ENCODE measurements around the gene CAST.
"Not testable (repeated sequence)": the region's sequence is repeated elsewhere in the genome, so short reads cannot be mapped to it uniquely, and the experiment has no call there.

Gene CAST

DNA sequence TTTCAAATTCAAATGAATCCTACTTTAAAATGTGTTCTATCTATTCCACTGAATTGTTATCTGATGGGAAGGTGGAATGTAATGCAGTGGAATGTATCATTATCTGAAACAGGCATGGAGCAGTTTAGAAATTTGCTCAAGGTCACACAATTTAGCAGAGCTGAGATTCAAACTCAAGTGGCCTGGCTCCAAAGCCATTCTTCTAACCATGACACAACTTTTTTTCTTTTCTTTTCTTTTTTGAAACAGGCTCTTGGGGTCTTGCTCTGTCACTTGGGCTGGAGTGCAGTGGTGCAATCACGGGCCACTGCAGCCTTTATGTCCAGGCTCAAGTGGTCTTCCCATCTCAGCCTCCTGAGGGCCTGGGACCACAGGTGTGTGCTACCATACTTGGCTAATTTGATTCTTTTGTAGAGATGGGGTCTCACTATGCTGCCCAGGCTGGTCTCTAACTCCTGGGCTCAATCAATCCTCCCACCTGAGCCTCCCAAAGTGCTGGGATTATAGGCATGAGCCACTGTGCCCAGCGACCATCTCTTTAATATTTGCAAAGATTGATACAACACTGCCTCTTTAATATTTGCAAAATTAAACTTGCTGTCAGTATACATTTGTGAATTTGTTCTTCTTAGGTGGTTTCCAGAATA, 50.0 kb downstream of the CAST start:
- DNase-seq (ENCODE audit: low spot score), result no peak

DNA sequence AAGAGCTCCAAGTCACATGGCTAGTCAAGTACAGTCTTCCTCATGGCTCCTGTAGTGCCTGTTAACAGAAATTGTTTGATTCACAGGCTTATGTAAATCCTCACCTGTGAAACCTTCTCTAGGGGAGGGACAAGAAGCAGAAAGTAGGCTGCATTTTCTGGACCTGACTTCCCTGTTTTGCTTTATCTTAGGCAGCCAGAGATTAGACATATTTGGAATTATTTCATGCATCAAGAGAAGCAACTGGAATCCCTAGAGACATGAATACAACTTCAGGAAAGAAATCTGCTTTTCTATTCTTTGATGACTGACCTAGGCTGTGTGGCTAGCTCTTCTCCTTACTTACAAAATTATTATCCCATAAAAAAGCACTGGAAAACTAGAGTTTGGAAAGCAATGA, 52.3 kb downstream of the CAST start:
- no peak for DNase-seq (ENCODE audit: low spot score)

DNA sequence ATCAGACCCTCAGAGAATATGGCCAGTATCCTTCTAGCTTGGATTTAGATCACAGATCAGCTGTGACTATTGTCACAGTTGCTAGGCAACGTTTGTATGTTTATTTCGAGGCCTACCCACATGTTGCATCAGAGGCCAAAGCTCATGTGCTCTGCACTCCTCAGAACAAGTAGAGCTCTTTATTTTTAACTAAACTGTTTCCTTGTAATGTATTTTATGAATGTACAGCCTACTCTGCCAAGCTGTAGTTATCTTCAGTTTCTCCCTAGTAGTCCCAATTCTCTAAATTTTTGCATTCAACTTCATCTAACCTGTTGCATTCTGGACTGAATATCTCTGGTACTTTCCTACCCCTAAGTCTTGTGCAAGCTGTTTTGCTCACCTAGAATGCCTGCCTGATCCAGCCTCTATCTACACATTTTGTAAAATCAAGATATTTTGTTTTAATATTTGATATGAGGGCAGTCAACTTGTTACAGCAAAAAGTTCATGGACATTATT, 52.8 kb downstream of the CAST start:
- DNase-seq (ENCODE audit: low spot score), result peak; percentile 40

DNA sequence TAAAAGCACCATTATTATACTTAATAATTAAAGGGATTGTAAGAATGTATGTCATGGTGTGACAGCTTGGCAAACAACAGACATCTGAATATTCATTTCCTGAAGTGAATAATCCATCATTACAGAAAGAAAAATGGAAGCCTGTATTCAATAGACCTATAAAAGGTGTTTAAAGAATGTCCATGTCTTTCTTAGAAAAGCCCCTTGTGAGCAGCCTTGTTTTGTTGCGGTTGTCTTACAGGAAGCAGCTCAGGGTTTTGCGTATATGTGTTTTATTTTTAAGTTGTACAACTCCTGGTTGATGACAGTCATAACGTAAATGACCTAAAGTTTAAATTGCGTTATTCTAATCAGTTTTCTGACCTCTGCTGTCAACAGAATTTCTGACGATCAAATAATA, 53.8 kb downstream of the CAST start:
- DNase-seq (ENCODE audit: low spot score), result no peak

DNA sequence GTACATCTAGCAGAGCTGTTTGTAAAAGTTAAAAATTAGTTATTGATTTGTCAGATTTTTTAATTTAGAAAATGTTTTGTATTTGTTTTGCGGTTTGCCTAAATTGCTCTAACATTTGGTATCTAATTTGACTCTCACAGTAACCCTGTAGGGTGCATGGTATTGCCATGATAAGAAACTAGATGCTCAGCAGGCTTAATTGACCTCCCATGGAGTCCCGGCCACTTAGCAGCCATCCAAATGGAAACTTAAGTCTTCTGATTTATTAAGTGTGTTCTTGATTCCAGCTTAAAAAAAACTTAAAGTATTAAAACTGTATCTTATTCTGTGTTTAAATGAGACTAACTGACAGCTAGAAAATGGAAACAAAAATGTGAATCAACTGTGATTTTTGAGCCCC, 54.5 kb downstream of the CAST start:
- DNase-seq (ENCODE audit: low spot score), result no peak

DNA sequence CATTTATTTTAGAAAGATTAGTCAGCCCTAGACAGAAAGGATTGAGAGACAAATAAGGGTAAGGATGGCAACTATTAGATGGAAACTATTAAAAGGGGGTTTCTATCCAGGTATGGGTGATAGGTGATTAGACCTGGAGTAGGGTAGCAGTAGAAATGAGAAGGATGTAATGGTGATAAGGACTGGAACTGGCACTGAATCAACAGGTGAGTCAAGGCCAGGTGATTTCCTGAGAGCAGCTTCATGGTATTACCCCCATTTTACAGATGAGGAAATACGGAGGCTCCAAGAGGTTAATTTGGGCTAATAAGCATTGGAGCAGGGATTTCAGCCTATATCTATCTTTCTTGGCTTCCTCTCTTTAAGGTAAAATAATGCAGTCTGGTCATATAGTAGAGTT, 55.7 kb downstream of the CAST start:
- DNase-seq (ENCODE audit: low spot score), result no peak

DNA sequence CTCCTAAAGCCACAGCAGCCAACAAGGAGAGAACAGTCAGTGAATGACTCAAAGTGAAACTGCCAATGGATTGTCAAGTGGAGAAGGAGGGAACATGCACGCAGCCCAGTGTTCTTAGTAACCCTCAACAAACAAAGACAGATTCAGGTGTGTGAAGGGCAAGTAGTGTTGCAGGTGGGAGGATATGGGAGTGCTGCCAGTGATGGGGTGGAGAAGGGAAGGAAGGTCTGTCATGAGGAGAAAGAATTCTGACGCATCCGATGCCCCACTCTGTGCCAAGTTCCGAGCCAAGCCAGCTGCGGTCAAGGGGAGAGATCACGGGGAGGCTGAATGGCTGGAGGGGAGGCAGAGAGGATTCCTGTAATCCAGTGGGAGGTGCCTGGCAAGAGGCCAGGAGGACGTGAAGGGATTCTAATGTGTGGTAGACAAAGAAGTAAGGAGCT, 56.5 kb downstream of the CAST start:
- peak; percentile 32 for DNase-seq (ENCODE audit: low spot score)

DNA sequence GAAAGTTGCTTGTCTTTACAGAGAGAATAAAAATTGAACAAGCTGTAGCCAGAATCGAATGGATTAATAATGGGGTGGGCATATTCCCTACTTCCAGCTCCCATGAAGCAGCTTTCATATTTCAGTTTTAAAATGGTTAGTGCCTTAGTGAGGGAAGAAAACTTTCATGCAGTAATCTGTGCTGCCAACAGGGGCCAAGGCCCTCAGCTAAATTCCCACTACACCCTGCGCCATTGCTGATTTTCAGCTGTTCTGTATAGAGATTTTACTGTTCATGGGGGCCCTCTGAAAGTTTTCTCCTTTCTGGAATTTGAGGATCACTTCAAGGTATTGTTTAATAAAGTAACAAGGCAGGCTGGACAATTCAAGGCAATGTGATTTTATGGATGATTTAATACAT, 58.2 kb downstream of the CAST start:
- DNase-seq (ENCODE audit: low spot score), result no peak

DNA sequence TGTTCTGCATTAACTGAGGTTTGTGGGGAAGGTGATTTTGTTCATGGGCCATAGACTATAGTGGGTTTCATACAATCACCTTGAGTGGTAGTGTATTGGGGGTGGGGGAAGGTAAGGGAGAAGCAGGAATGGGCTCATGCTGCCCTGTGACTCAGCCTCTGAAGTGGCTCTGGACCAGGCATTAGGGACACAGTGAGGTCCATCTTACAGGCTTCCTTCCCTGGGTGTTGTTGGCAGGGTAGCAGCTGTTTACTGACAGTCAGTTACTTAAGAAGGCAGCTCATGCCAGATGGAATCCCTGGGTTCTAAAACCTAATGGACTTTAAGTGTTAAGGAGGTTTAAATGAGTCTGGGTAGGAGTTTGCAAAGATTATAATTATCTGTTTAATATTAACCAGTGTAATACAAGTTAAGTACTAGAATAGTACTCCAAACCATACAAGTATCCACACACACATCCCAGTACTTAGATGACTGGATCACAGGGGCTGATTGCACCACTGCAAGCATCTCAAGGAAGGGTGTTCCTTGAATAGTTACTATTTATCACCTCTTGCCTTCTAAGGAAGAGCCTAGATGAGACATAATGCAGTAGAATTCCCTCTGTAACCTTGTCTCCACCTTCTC, 59.3 kb downstream of the CAST start:
- peak; percentile 31 for DNase-seq (ENCODE audit: low spot score)

DNA sequence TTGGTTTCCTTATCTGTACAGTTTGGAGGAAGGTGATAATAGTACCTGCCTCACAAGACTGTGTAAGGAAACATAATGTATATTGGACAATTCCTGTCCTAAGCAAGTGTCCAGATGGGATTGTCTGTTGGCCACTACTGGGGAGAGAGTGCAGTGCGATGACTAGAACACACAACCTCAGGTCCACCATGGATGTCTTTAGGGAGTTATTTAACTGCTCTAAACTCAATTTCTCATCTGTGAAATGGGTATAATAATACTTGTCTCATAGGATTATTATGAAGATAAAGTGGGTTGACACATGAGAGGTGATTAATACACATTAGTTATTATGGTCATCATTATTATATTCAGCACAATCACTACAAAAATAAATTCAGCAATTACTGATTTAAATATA, 63.1 kb downstream of the CAST start:
- no peak for DNase-seq (ENCODE audit: low spot score)

DNA sequence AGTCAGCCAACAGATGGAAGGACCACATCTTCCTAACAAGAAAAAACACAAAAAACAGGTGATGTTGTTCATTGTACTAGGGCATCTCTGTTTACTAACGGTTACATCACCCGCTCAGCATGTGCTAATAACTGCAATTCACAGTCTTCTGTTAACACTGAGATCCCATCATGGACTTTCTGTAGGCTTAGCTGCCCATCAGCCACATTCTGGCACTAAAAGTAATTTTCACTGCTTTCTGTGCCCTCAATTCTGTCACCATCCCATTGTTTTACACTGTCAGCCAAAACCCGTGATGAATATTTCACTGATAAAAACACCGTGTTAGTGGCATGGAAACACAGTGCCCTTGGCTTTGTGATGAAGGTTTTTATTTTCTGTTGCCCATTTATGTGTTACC, 64.6 kb downstream of the CAST start:
- DNase-seq (ENCODE audit: low spot score), result no peak

DNA sequence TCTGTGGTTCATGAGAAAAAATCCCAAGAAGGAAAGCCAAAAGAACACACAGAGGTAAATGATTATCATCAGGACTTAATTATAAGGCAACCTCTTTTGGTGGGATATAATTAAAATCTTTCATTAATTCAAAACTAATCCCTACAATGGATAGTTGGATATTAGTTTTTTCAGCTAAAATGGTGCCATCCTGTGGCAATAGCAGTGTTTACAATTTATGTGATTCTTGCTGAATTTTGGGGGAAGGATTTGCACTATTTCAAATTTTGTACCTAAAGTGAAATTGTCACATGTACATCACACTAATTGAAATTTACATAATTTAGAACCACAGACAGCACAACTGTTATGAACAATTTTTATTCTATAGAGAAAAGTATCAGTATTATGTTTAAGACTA, 67.0 kb downstream of the CAST start:
- no peak for DNase-seq (ENCODE audit: low spot score)

DNA sequence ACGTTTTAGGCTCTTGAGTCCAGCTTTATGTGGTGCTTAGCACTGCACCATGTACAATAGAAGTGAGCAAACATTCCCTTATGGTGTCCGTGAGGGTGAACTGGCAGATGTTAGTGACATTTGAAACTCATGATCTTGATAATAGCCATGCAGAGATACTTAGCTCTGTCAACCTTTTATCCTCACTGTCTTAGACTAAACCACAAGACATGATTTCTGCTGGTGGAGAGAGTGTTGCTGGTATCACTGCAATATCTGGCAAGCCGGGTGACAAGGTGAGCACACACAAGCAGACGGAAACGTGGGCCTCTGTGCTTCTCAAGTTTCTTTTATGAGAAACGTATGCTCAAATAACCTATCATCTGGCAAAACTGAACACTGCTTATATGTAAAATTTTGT, 68.4 kb downstream of the CAST start:
- no peak for DNase-seq (ENCODE audit: low spot score)

DNA sequence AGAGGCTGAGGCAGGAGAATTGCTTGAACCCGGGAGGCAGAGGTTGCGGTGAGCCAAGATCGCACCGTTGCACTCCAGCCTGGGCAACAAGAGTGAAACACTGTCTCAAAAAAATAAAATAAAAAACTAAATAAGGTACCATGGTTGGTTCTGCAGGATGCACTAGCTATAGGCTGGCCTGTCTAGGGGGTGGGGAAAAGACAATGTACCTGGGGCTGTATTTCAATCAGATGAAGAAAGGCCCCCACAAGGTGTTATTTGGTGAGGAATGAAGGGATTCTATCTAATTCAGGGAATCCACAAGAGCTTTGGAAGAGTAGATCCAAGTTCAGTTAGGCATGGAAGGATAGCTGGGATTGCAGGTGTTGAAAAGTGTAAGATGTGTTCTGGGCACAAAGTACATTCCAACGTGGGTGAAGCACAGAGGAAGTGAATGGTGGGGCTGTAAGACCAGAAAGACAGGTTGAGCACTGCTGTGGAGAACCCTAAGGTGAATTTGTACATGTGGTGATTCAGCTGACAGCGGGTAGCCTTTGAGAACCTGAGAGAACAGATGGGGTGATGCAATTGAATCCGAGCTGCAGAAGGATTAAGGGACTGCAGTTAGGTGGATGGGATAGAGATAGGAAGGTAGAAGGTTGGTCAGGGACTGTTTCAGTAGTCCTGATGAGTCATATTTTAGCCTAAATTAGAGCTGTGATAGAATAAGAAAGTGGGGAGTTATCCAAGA, 71.8 kb downstream of the CAST start:
- DNase-seq (ENCODE audit: low spot score), result no peak

DNA sequence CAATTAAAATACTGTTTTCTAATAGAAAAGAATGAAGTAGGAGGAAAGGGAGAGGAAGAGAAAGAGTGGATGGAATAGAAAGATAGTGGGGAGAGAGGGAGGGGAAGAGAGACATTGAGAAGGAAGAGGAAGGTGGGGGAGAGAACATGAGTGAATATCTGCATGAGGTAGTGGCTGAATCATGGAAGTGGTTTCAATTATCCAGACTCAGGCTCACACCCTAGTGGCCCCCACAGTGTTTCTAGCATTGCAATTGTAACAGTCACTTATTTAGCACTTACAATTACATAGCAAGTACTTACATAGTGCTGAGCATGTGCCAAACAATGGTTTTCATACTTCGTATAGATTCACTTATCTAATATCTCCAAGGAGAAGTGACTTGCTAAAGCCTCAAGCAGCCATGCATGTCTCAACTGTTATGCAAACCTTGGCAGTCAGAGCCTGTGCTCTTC, 72.7 kb downstream of the CAST start:
- no peak for DNase-seq (ENCODE audit: low spot score)

DNA sequence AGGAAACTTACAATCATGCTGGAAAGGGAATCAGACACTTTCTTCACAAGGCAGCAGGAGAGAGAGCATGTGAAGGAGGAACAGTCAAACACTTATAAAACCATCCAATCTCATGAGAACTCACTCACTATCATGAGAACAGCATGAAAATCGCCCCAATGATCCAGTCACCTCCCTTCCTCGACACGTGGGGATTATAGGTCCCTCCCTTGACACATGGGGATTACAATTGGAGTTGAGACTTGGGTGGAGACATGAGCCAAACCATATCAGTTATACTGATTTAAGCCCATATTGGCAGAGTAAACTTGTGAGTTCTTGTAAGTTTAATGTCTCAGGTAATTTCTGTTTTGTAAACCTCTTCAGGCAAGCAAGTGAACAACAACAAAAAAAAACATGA, 74.8 kb downstream of the CAST start:
- DNase-seq (ENCODE audit: low spot score), result no peak

DNA sequence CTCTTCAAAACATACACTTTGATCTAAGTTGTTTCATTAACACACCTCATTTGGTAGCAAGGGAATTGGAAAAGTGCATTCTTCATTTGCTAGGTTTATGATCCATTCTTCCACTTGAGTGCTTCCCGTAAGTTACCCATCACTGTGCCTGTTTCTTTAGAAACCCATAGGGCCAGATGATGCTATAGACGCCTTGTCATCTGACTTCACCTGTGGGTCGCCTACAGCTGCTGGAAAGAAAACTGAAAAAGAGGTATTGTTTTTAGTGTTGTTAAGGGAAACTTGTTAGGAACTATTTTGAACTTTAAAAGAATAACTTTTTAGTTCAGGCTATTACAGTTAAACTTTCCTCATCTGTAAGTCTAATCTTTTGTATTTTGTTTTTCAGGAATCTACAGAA, 78.9 kb downstream of the CAST start:
- no peak for DNase-seq (ENCODE audit: low spot score)

DNA sequence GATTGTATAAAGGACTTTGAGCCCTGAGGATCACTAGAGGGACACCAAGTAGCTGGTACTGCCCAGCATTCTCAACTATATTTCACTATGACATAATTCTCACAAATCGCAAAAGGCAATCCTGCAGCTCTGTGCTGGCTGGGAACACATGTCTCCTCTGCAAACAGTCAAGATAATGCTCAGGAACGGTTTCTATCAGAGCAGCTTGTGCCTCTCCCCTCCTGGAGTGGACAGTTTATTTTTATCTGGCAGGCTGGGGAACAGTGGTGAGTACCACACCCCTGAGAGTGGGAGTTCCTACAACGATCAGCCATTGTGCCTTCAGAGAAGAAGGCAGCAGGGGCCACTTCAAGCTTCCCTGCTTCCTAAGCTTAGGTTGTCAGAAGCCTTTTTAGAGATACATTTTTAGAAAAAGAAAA, 79.7 kb downstream of the CAST start:
- DNase-seq (ENCODE audit: low spot score), result no peak

DNA sequence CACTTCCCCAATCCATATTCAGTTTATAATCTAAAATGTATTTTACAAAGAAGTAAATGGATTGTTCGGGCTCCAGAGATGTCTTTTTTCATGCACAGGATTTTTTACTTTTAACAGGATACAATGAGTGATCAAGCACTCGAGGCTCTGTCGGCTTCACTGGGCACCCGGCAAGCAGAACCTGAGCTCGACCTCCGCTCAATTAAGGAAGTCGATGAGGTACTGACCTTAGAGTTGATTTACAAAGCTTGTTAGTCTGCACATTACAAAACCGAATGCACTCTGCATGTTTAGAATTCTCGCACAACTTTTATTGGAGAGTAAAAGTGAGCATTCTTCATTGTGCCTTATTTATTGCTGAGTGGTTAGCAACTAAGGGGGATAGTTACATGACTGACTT, 80.4 kb downstream of the CAST start:
- DNase-seq (ENCODE audit: low spot score), result no peak

DNA sequence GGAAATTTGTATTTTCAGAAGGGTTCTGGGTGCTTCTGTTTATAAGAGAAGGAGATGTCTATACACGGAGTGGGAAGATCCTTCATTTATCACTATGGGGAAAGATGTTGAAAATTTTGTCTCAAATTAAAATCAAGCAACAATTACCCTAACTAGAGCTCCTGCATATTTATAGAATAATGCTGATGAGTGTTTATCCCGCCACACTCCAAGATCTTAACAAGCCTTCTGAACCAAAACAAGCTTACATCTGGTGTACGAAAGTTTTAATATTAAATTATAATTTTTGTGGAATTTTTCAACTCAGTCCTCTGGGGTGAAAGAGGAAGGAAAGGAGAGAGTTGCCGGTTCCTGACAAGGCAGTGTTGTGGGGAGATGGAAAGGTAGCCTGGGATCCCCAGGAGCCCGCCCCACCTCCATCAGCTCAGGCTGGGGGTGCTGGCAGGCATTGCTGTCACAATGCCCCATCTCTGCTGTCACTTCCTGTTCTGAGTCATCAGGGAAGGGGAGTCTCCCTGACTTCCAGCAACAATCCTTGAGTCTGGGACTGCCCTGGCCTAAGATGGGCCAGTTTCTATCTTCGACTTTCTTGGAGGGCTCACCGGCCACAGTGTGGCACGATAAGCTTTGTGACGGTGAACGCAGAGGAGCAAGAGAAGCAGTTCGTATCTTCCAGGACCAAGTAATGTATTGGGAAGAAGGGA, 81.0 kb downstream of the CAST start:
- no peak for DNase-seq (ENCODE audit: low spot score)

DNA sequence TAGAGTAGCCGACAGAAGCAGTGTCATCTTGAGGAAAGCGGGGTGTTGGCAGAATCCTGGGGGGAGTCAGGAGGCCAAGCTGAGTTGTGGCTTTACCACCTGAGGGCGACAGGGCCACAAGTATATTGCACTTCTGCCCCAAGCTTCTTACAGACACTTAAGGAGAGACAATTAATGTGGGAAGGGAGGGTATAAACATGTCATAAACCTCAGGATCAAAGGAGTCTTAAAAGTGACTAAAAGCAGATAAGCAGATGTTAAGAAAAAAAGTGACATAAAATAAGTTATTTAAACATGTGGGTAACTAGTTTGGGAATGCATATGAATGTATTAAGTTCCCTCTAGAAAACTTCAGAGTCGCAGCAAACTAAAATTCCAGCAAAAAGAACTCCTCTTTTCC, 81.6 kb downstream of the CAST start:
- DNase-seq (ENCODE audit: low spot score), result no peak

DNA sequence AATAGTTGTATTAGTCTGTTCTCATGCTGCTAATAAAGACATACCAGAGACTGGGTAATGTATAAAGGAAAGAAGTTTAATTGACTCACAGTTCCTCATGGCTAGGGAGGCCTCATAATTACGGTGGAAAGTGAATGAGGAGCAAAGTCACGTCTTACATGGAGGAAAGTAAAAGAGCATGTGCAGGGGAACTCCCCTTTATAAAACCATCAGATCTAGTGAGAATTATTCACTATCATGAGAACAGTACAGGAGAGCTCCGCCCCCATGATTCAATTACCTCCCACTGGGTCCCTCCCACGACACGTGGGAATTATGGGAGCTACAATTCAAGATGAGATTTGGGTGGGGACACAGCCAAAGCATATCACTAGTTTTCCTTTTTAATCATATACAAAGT, 82.0 kb downstream of the CAST start:
- DNase-seq (ENCODE audit: low spot score), result not testable (repeated sequence)

DNA sequence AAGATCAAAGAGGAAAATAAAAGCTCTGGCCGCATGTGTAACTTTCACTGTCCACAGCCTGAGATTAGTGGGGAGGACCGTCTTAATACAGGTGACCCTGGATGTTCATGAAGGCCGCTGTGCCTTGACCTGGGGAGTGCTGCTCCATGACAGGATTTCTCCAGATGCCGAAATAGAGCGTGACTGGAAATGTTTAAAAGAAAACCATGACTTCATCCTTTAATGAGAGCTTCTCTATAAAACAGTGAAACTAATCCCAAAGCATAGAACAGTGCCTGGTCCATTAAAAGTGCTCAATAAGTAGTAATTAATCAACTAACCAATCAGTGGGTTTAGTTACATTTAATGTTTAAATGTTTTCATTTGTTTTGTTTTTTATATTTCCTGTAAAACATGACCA, 82.8 kb downstream of the CAST start:
- no peak for DNase-seq (ENCODE audit: low spot score)
